Mesenchymal stem cell (in vitro differentiated cells and primary cell): ENCODE data around the gene SLC36A2.

ENCODE experiments used
- DNase-seq: peaks from one replicate; pipeline ENCODE4 v3.0.0-alpha.2; 2013
- H2AFZ ChIP-seq: one replicate; pipeline ENCODE4 v1.6.1; 2013; ENCODE audit warnings: low read depth, mild to moderate bottlenecking, control low read depth, inconsistent platforms, low read length, moderate library complexity
- H2AK5ac ChIP-seq: 2 replicates; pipeline ENCODE4 v1.6.1; 2013; ENCODE audit warnings: low read length, moderate library complexity, mild to moderate bottlenecking, inconsistent platforms; ENCODE audit not compliant: severe bottlenecking
- H2BK120ac ChIP-seq: one replicate; pipeline ENCODE4 v1.6.1; 2013; ENCODE audit warnings: low read depth, mild to moderate bottlenecking, inconsistent platforms, low read length, moderate library complexity
- H2BK12ac ChIP-seq, 2 experiments: one replicate each; pipeline ENCODE4 v1.6.1; 2013; ENCODE audit warnings: inconsistent platforms in 2 of 2, low read length in 2 of 2, mild to moderate bottlenecking in 2 of 2, moderate library complexity in 2 of 2, control low read depth in 1 of 2
- H2BK15ac ChIP-seq: one replicate; pipeline ENCODE4 v1.6.1; 2013; ENCODE audit warnings: mild to moderate bottlenecking, low read depth, inconsistent platforms; ENCODE audit not compliant: poor library complexity, severe bottlenecking
- H2BK5ac ChIP-seq: 2 replicates; pipeline ENCODE4 v1.6.1; 2013; ENCODE audit warnings: low read depth, mild to moderate bottlenecking, low read length, control low read depth, inconsistent platforms; ENCODE audit not compliant: poor library complexity, severe bottlenecking
- H3K14ac ChIP-seq, 2 experiments: one replicate each; pipeline ENCODE4 v1.6.1; 2013; ENCODE audit warnings: inconsistent platforms in 2 of 2, low read length in 2 of 2, control low read depth in 1 of 2, mild to moderate bottlenecking in 1 of 2, moderate library complexity in 1 of 2
- H3K18ac ChIP-seq, 2 experiments: one replicate each; pipeline ENCODE4 v1.6.1; 2013; ENCODE audit warnings: inconsistent platforms in 2 of 2, low read length in 2 of 2, control low read depth in 1 of 2, low read depth in 1 of 2, mild to moderate bottlenecking in 1 of 2
- H3K23ac ChIP-seq, 2 experiments: one replicate each; pipeline ENCODE4 v1.6.1; 2013; ENCODE audit warnings: inconsistent platforms in 2 of 2, low read length in 2 of 2, mild to moderate bottlenecking in 2 of 2, moderate library complexity in 2 of 2, control low read depth in 1 of 2
- H3K27ac ChIP-seq: 2 replicates; pipeline ENCODE4 v1.5.1; 2013; ENCODE audit warnings: mild to moderate bottlenecking, moderate library complexity, low read length, control low read depth, inconsistent platforms; ENCODE audit not compliant: poor library complexity, severe bottlenecking
- H3K27me3 ChIP-seq, 2 experiments: 2 replicates each; pipeline versions ENCODE4 v1.6.1 to v1.7.0; 2013; ENCODE audit warnings: low read length in 2 of 2, mild to moderate bottlenecking in 2 of 2, moderate library complexity in 2 of 2, control low read depth in 1 of 2, inconsistent platforms in 1 of 2; ENCODE audit not compliant: control insufficient read depth in 1 of 2, insufficient read depth in 1 of 2
- H3K36me3 ChIP-seq, 2 experiments: 2 replicates each; pipeline versions ENCODE4 v1.6.1 to v1.7.0; 2013; ENCODE audit warnings: low read length in 2 of 2, control low read depth in 1 of 2, inconsistent platforms in 1 of 2, low read depth in 1 of 2, mild to moderate bottlenecking in 1 of 2; ENCODE audit not compliant: insufficient read depth in 2 of 2, control insufficient read depth in 1 of 2
- H3K4ac ChIP-seq, 2 experiments: one replicate each; pipeline ENCODE4 v1.6.1; 2013; ENCODE audit warnings: inconsistent platforms in 2 of 2, low read length in 2 of 2, mild to moderate bottlenecking in 2 of 2, moderate library complexity in 2 of 2, control low read depth in 1 of 2, low read depth in 1 of 2
- H3K4me1 ChIP-seq: 2 replicates; pipeline ENCODE4 v1.6.1; 2013; ENCODE audit warnings: low read depth, low read length, control low read depth; ENCODE audit not compliant: control insufficient read depth, insufficient read depth
- H3K4me2 ChIP-seq: 2 replicates; pipeline ENCODE4 v1.6.1; 2013; ENCODE audit warnings: low read length, mild to moderate bottlenecking, inconsistent platforms; ENCODE audit not compliant: poor library complexity, severe bottlenecking
- H3K4me3 ChIP-seq, 2 experiments: 2 replicates each; pipeline versions ENCODE4 v1.5.1 to v1.7.0; 2013; ENCODE audit warnings: low read length in 2 of 2, mild to moderate bottlenecking in 2 of 2, control low read depth in 1 of 2, low read depth in 1 of 2; ENCODE audit not compliant: insufficient read depth in 1 of 2
- H3K79me1 ChIP-seq: replicated peaks from 2 replicates; pipeline ENCODE4 v1.6.1; 2013; ENCODE audit warnings: mild to moderate bottlenecking, control low read depth, low read length, inconsistent platforms; ENCODE audit not compliant: poor library complexity, severe bottlenecking
- H3K9ac ChIP-seq: 2 replicates; pipeline ENCODE4 v1.7.0; 2013; ENCODE audit warnings: mild to moderate bottlenecking, low read length, moderate library complexity
- H3K9me3 ChIP-seq: 2 replicates; pipeline ENCODE4 v1.7.0; 2013; ENCODE audit warnings: mild to moderate bottlenecking, low read length; ENCODE audit not compliant: control insufficient read depth
- H4K8ac ChIP-seq: one replicate; pipeline ENCODE4 v1.6.1; 2013; ENCODE audit warnings: inconsistent platforms, mild to moderate bottlenecking, low read length, moderate library complexity
- H4K91ac ChIP-seq: one replicate; pipeline ENCODE4 v1.6.1; 2013; ENCODE audit warnings: mild to moderate bottlenecking, low read length, inconsistent platforms
- WGBS: methylation state at CpG from one replicate; pipeline ENCODE4 v1.1.7; 2013; ENCODE audit warnings: mixed read lengths; 5-methylcytosine and 5-hydroxymethylcytosine counted together

Gene SLC36A2

GRCh38 chr5:151326266-151326665 is 21.1 kb downstream of the SLC36A2 start:
- H3K14ac ChIP-seq: no peak overlapping the region
- DNase-seq: no peak
- H4K8ac ChIP-seq: no peak overlapping the region
- no peak overlapping the region for H3K23ac ChIP-seq
- no peaks in the 10 kb centered on the region for H3K79me1 ChIP-seq
- H3K4me2 ChIP-seq: no peak overlapping the region
- H2BK5ac ChIP-seq: no peak overlapping the region
- no peak overlapping the region for H3K27ac ChIP-seq
- H2BK12ac ChIP-seq: no peak overlapping the region
- H3K27me3 ChIP-seq: peaks cover 6 to 18% of the 10 kb centered on the region in 2 experiments
- H3K18ac ChIP-seq: no peak overlapping the region
- H3K9ac ChIP-seq: no peak overlapping the region
- no peak overlapping the region for H4K91ac ChIP-seq
- H2BK120ac ChIP-seq: no peak overlapping the region
- 92% methylated on average over 3 of the region's 3 CpGs for WGBS
- H3K4me3 ChIP-seq: no peak overlapping the region
- H3K9me3 ChIP-seq: no peaks in the 10 kb centered on the region
- no peak overlapping the region for H3K4ac ChIP-seq
- no peaks in the 10 kb centered on the region for H3K36me3 ChIP-seq
- no peaks in the 10 kb centered on the region for H3K4me1 ChIP-seq
- no peak overlapping the region for H2BK15ac ChIP-seq
- H2AFZ ChIP-seq: no peak overlapping the region
- H2AK5ac ChIP-seq: no peak overlapping the region

- H3K9me3 ChIP-seq: no peaks in the 10 kb centered on the region
- no peak overlapping the region for H3K4ac ChIP-seq
- no peak for DNase-seq
- peaks cover 1% of the 10 kb centered on the region for H3K4me1 ChIP-seq
- no peaks in the 10 kb centered on the region for H3K36me3 ChIP-seq
- WGBS: 82% methylated on average over 4 of the region's 4 CpGs
- no peak overlapping the region for H3K4me2 ChIP-seq
- H3K18ac ChIP-seq: no peak overlapping the region
- H2BK5ac ChIP-seq: no peak overlapping the region
- H2BK15ac ChIP-seq: no peak overlapping the region
- H3K4me3 ChIP-seq: no peak overlapping the region
- H4K91ac ChIP-seq: no peak overlapping the region
- H3K14ac ChIP-seq: no peak overlapping the region
- H2BK120ac ChIP-seq: no peak overlapping the region
- peaks cover 0 to 5% of the 10 kb centered on the region in 2 experiments for H3K27me3 ChIP-seq
- no peak overlapping the region for H2AK5ac ChIP-seq
- H4K8ac ChIP-seq: no peak overlapping the region
- no peak overlapping the region for H2AFZ ChIP-seq
- H2BK12ac ChIP-seq: no peak overlapping the region
- H3K79me1 ChIP-seq: no peaks in the 10 kb centered on the region
- H3K9ac ChIP-seq: no peak overlapping the region
- H3K27ac ChIP-seq: no peak overlapping the region
- no peak overlapping the region for H3K23ac ChIP-seq
Observed at GRCh38 chr5:151320481-151320880, 26.9 kb downstream of the SLC36A2 start.

GRCh38 chr5:151318850-151319732 is 28.3 kb downstream of the SLC36A2 start:
- H3K18ac ChIP-seq: no peak overlapping the region
- peaks cover 1% of the 10 kb centered on the region for H3K4me1 ChIP-seq
- no peaks in the 10 kb centered on the region for H3K36me3 ChIP-seq
- no peak overlapping the region for H2BK15ac ChIP-seq
- peaks cover 5% of the 10 kb centered on the region in 2 experiments for H3K27me3 ChIP-seq
- H3K14ac ChIP-seq: no peak overlapping the region
- H3K4me3 ChIP-seq: no peak overlapping the region
- no peak overlapping the region for H3K4ac ChIP-seq
- no peak overlapping the region for H2BK12ac ChIP-seq
- WGBS: 33% methylated on average over 1 of the region's 2 CpGs
- no peak overlapping the region for H3K9ac ChIP-seq
- no peak overlapping the region for H3K23ac ChIP-seq
- no peak overlapping the region for H4K91ac ChIP-seq
- no peak overlapping the region for H2AK5ac ChIP-seq
- DNase-seq: peak; percentile 17
- H3K79me1 ChIP-seq: no peaks in the 10 kb centered on the region
- H3K9me3 ChIP-seq: no peaks in the 10 kb centered on the region
- no peak overlapping the region for H3K4me2 ChIP-seq
- no peak overlapping the region for H2BK120ac ChIP-seq
- no peak overlapping the region for H4K8ac ChIP-seq
- H2AFZ ChIP-seq: no peak overlapping the region
- no peak overlapping the region for H3K27ac ChIP-seq
- no peak overlapping the region for H2BK5ac ChIP-seq

GRCh38 chr5:151317871-151318270 is 29.5 kb downstream of the SLC36A2 start:
- peaks cover 5 to 7% of the 10 kb centered on the region in 2 experiments for H3K27me3 ChIP-seq
- no peak overlapping the region for H4K91ac ChIP-seq
- H3K4me1 ChIP-seq: peaks cover 1% of the 10 kb centered on the region
- no peak overlapping the region for H3K18ac ChIP-seq
- no peaks in the 10 kb centered on the region for H3K9me3 ChIP-seq
- no peak overlapping the region for H3K23ac ChIP-seq
- no peak overlapping the region for H3K4me3 ChIP-seq
- no peak overlapping the region for H3K9ac ChIP-seq
- no peaks in the 10 kb centered on the region for H3K36me3 ChIP-seq
- no peaks in the 10 kb centered on the region for H3K79me1 ChIP-seq
- no peak overlapping the region for H2BK12ac ChIP-seq
- H2BK5ac ChIP-seq: no peak overlapping the region
- H3K27ac ChIP-seq: no peak overlapping the region
- no peak overlapping the region for H4K8ac ChIP-seq
- H3K4me2 ChIP-seq: no peak overlapping the region
- H2AFZ ChIP-seq: no peak overlapping the region
- DNase-seq: no peak
- H2AK5ac ChIP-seq: no peak overlapping the region
- H2BK15ac ChIP-seq: no peak overlapping the region
- H3K14ac ChIP-seq: no peak overlapping the region
- WGBS: 42% methylated on average over 2 of the region's 2 CpGs
- H2BK120ac ChIP-seq: no peak overlapping the region
- no peak overlapping the region for H3K4ac ChIP-seq
